Mesenchymal stem cell (in vitro differentiated cells and primary cell): ENCODE results near the gene C12orf43.

Experiments
- DNase-seq: peaks from one replicate; pipeline ENCODE4 v3.0.0-alpha.2; 2013
- H2AFZ ChIP-seq: one replicate; pipeline ENCODE4 v1.6.1; 2013; ENCODE audit warnings: low read depth, mild to moderate bottlenecking, control low read depth, inconsistent platforms, low read length, moderate library complexity
- H2AK5ac ChIP-seq: 2 replicates; pipeline ENCODE4 v1.6.1; 2013; ENCODE audit warnings: low read length, moderate library complexity, mild to moderate bottlenecking, inconsistent platforms; ENCODE audit not compliant: severe bottlenecking
- H2BK120ac ChIP-seq: one replicate; pipeline ENCODE4 v1.6.1; 2013; ENCODE audit warnings: low read depth, mild to moderate bottlenecking, inconsistent platforms, low read length, moderate library complexity
- H2BK12ac ChIP-seq, 2 experiments: one replicate each; pipeline ENCODE4 v1.6.1; 2013; ENCODE audit warnings: inconsistent platforms in 2 of 2, low read length in 2 of 2, mild to moderate bottlenecking in 2 of 2, moderate library complexity in 2 of 2, control low read depth in 1 of 2
- H2BK15ac ChIP-seq: one replicate; pipeline ENCODE4 v1.6.1; 2013; ENCODE audit warnings: mild to moderate bottlenecking, low read depth, inconsistent platforms; ENCODE audit not compliant: poor library complexity, severe bottlenecking
- H2BK5ac ChIP-seq: 2 replicates; pipeline ENCODE4 v1.6.1; 2013; ENCODE audit warnings: low read depth, mild to moderate bottlenecking, low read length, control low read depth, inconsistent platforms; ENCODE audit not compliant: poor library complexity, severe bottlenecking
- H3K14ac ChIP-seq, 2 experiments: one replicate each; pipeline ENCODE4 v1.6.1; 2013; ENCODE audit warnings: inconsistent platforms in 2 of 2, low read length in 2 of 2, control low read depth in 1 of 2, mild to moderate bottlenecking in 1 of 2, moderate library complexity in 1 of 2
- H3K18ac ChIP-seq, 2 experiments: one replicate each; pipeline ENCODE4 v1.6.1; 2013; ENCODE audit warnings: inconsistent platforms in 2 of 2, low read length in 2 of 2, control low read depth in 1 of 2, low read depth in 1 of 2, mild to moderate bottlenecking in 1 of 2
- H3K23ac ChIP-seq, 2 experiments: one replicate each; pipeline ENCODE4 v1.6.1; 2013; ENCODE audit warnings: inconsistent platforms in 2 of 2, low read length in 2 of 2, mild to moderate bottlenecking in 2 of 2, moderate library complexity in 2 of 2, control low read depth in 1 of 2
- H3K27ac ChIP-seq: 2 replicates; pipeline ENCODE4 v1.5.1; 2013; ENCODE audit warnings: mild to moderate bottlenecking, moderate library complexity, low read length, control low read depth, inconsistent platforms; ENCODE audit not compliant: poor library complexity, severe bottlenecking
- H3K27me3 ChIP-seq, 2 experiments: 2 replicates each; pipeline versions ENCODE4 v1.6.1 to v1.7.0; 2013; ENCODE audit warnings: low read length in 2 of 2, mild to moderate bottlenecking in 2 of 2, moderate library complexity in 2 of 2, control low read depth in 1 of 2, inconsistent platforms in 1 of 2; ENCODE audit not compliant: control insufficient read depth in 1 of 2, insufficient read depth in 1 of 2
- H3K36me3 ChIP-seq, 2 experiments: 2 replicates each; pipeline versions ENCODE4 v1.6.1 to v1.7.0; 2013; ENCODE audit warnings: low read length in 2 of 2, control low read depth in 1 of 2, inconsistent platforms in 1 of 2, low read depth in 1 of 2, mild to moderate bottlenecking in 1 of 2; ENCODE audit not compliant: insufficient read depth in 2 of 2, control insufficient read depth in 1 of 2
- H3K4ac ChIP-seq, 2 experiments: one replicate each; pipeline ENCODE4 v1.6.1; 2013; ENCODE audit warnings: inconsistent platforms in 2 of 2, low read length in 2 of 2, mild to moderate bottlenecking in 2 of 2, moderate library complexity in 2 of 2, control low read depth in 1 of 2, low read depth in 1 of 2
- H3K4me1 ChIP-seq: 2 replicates; pipeline ENCODE4 v1.6.1; 2013; ENCODE audit warnings: low read depth, low read length, control low read depth; ENCODE audit not compliant: control insufficient read depth, insufficient read depth
- H3K4me2 ChIP-seq: 2 replicates; pipeline ENCODE4 v1.6.1; 2013; ENCODE audit warnings: low read length, mild to moderate bottlenecking, inconsistent platforms; ENCODE audit not compliant: poor library complexity, severe bottlenecking
- H3K4me3 ChIP-seq, 2 experiments: 2 replicates each; pipeline versions ENCODE4 v1.5.1 to v1.7.0; 2013; ENCODE audit warnings: low read length in 2 of 2, mild to moderate bottlenecking in 2 of 2, control low read depth in 1 of 2, low read depth in 1 of 2; ENCODE audit not compliant: insufficient read depth in 1 of 2
- H3K79me1 ChIP-seq: replicated peaks from 2 replicates; pipeline ENCODE4 v1.6.1; 2013; ENCODE audit warnings: mild to moderate bottlenecking, control low read depth, low read length, inconsistent platforms; ENCODE audit not compliant: poor library complexity, severe bottlenecking
- H3K9ac ChIP-seq: 2 replicates; pipeline ENCODE4 v1.7.0; 2013; ENCODE audit warnings: mild to moderate bottlenecking, low read length, moderate library complexity
- H3K9me3 ChIP-seq: 2 replicates; pipeline ENCODE4 v1.7.0; 2013; ENCODE audit warnings: mild to moderate bottlenecking, low read length; ENCODE audit not compliant: control insufficient read depth
- H4K8ac ChIP-seq: one replicate; pipeline ENCODE4 v1.6.1; 2013; ENCODE audit warnings: inconsistent platforms, mild to moderate bottlenecking, low read length, moderate library complexity
- H4K91ac ChIP-seq: one replicate; pipeline ENCODE4 v1.6.1; 2013; ENCODE audit warnings: mild to moderate bottlenecking, low read length, inconsistent platforms
- WGBS: methylation state at CpG from one replicate; pipeline ENCODE4 v1.1.7; 2013; ENCODE audit warnings: mixed read lengths; 5-methylcytosine and 5-hydroxymethylcytosine counted together

C12orf43 gene

GRCh38 chr12:120983759-120984158 lies 32.5 kb downstream of the C12orf43 start:
- Histone ChIP-seq H3K4me2 (no peak overlapping the region), H3K4me1 (peaks cover 26% of the 10 kb centered on the region), H3K4ac (no peak overlapping the region), H3K14ac (no peak overlapping the region), H2BK120ac (no peak overlapping the region), H2AK5ac (no peak overlapping the region), H3K23ac (no peak overlapping the region), H3K27me3 (peaks cover 0 to 25% of the 10 kb centered on the region in 2 experiments), H3K79me1 (no peaks in the 10 kb centered on the region), H3K27ac (no peak overlapping the region), H2BK12ac (no peak overlapping the region), H3K9ac (no peak overlapping the region), H3K18ac (no peak overlapping the region), H4K8ac (no peak overlapping the region), H2BK15ac (no peak overlapping the region), H2BK5ac (no peak overlapping the region), H3K9me3 (no peaks in the 10 kb centered on the region), H2AFZ (no peak overlapping the region), H4K91ac (no peak overlapping the region), H3K4me3 (no peak overlapping the region), H3K36me3 (no peaks in the 10 kb centered on the region)
- WGBS = 90% methylated on average over 4 of the region's 4 CpGs
- DNase-seq = no peak

- 88% methylated on average over 7 of the region's 7 CpGs for WGBS
- H3K36me3 ChIP-seq = no peaks in the 10 kb centered on the region
- no peak overlapping the region for H3K4me2 ChIP-seq
- no peaks in the 10 kb centered on the region for H3K9me3 ChIP-seq
- H3K18ac ChIP-seq = no peak overlapping the region
- H2BK15ac ChIP-seq = no peak overlapping the region
- H4K8ac ChIP-seq = no peak overlapping the region
- no peak overlapping the region for H3K4ac ChIP-seq
- DNase-seq = no peak
- H3K27ac ChIP-seq = no peak overlapping the region
- no peak overlapping the region for H2BK12ac ChIP-seq
- H3K23ac ChIP-seq = no peak overlapping the region
- H4K91ac ChIP-seq = no peak overlapping the region
- H2BK5ac ChIP-seq = no peak overlapping the region
- H3K9ac ChIP-seq = no peak overlapping the region
- no peak overlapping the region for H2BK120ac ChIP-seq
- no peak overlapping the region for H3K14ac ChIP-seq
- H3K79me1 ChIP-seq = no peaks in the 10 kb centered on the region
- H3K27me3 ChIP-seq = peaks cover 0 to 23% of the 10 kb centered on the region in 2 experiments
- H2AK5ac ChIP-seq = no peak overlapping the region
- H3K4me1 ChIP-seq = peaks cover 35% of the 10 kb centered on the region
- H2AFZ ChIP-seq = no peak overlapping the region
- no peak overlapping the region for H3K4me3 ChIP-seq
Observed at GRCh38 chr12:120982659-120983058, 33.6 kb downstream of the C12orf43 start.

GRCh38 chr12:120981407-120981941 lies 34.8 kb downstream of the C12orf43 start:
- Histone ChIP-seq H2AFZ (no peak overlapping the region), H3K23ac (no peak overlapping the region), H3K36me3 (no peaks in the 10 kb centered on the region), H3K27me3 (peaks cover 0 to 23% of the 10 kb centered on the region in 2 experiments), H4K91ac (no peak overlapping the region), H2BK15ac (peak overlapping the region; percentile 38), H3K4me1 (peaks cover 35% of the 10 kb centered on the region), H2AK5ac (peak overlapping the region; percentile 90), H3K4me2 (no peak overlapping the region), H3K79me1 (no peaks in the 10 kb centered on the region), H2BK5ac (peak overlapping the region; percentile 37), H3K18ac (no peak overlapping the region), H3K4ac (no peak overlapping the region), H3K14ac (no peak overlapping the region), H2BK120ac (no peak overlapping the region), H3K9ac (no peak overlapping the region), H4K8ac (no peak overlapping the region), H2BK12ac (no peak overlapping the region), H3K27ac (peak overlapping the region; percentile 7), H3K4me3 (no peak overlapping the region), H3K9me3 (no peaks in the 10 kb centered on the region)
- WGBS = 78% methylated on average over 6 of the region's 6 CpGs
- DNase-seq = no peak

GRCh38 chr12:120980800-120981368 lies 35.4 kb downstream of the C12orf43 start:
- Histone ChIP-seq H3K9me3 (no peaks in the 10 kb centered on the region), H3K18ac (no peak overlapping the region), H2AFZ (no peak overlapping the region), H3K4me2 (peak overlapping the region; percentile 65), H3K14ac (no peak overlapping the region), H3K23ac (no peak overlapping the region), H2BK12ac (no peak overlapping the region), H2BK15ac (no peak overlapping the region), H2BK5ac (peak overlapping the region; percentile 37), H4K8ac (no peak overlapping the region), H2AK5ac (peak overlapping the region; percentile 90), H3K27me3 (peaks cover 0 to 23% of the 10 kb centered on the region in 2 experiments), H3K9ac (no peak overlapping the region), H3K4me1 (peaks cover 35% of the 10 kb centered on the region), H3K27ac (peak overlapping the region; percentile 17), H2BK120ac (no peak overlapping the region), H4K91ac (no peak overlapping the region), H3K79me1 (no peaks in the 10 kb centered on the region), H3K36me3 (no peaks in the 10 kb centered on the region), H3K4ac (no peak overlapping the region), H3K4me3 (no peak overlapping the region)
- no peak for DNase-seq
- 96% methylated on average over 7 of the region's 13 CpGs for WGBS
